Measurements from ENCODE around the gene NEURL3. TPM values are rescaled to one million over a fixed set of nuclear protein-coding genes. Genes with fewer than 3 reads are reported as not detected.

Gene NEURL3
- total and polyA plus RNA-seq, 2 donors (not counting 1 experiment from before 2014, with no cell fraction given) = not detected

DNA sequence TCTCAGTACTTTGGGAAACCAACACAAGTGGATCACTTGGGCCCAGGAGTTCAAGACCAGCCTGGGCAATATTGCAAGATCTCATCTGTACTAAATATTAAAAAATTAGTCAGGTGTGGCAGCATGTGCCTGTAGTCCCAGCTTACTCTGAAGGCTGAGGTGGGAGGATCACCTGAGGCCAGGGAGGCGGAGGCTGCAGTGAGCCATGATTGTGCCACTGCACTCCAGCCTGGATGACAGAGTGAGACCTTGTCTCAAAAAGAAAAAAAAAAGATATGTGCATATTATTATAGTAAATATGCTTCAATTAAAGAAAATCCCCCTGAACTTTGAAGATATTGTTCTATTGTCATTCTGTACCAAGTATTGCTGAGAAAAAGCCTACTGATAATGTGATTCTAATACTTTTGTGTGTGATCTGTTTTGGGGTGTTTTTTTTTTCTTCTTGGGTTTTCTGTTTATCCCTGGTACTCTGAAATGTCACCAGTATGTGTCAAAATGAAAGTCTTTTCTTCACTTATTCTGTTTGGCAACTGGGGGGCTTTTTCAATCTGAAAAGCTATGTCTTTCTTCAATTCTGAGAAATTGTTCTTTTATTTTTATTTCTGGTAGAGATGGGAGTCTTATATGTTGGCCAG, 13.2 kb downstream of the NEURL3 start:
- Histone ChIP-seq H3K79me2 (ENCODE audit: control insufficient read depth, insufficient read depth, low read length) (no peaks in the 10 kb centered on the region), H3K27me3 (ENCODE audit: control insufficient read depth, insufficient read depth, low read length) (peaks cover 19% of the 10 kb centered on the region)
- TF ChIP-seq EZH2 (IDR thresholded peaks at IDR 0.05; ENCODE audit: low read length, missing control alignments) = no peak
- TF ChIP-seq, protein P1, sequence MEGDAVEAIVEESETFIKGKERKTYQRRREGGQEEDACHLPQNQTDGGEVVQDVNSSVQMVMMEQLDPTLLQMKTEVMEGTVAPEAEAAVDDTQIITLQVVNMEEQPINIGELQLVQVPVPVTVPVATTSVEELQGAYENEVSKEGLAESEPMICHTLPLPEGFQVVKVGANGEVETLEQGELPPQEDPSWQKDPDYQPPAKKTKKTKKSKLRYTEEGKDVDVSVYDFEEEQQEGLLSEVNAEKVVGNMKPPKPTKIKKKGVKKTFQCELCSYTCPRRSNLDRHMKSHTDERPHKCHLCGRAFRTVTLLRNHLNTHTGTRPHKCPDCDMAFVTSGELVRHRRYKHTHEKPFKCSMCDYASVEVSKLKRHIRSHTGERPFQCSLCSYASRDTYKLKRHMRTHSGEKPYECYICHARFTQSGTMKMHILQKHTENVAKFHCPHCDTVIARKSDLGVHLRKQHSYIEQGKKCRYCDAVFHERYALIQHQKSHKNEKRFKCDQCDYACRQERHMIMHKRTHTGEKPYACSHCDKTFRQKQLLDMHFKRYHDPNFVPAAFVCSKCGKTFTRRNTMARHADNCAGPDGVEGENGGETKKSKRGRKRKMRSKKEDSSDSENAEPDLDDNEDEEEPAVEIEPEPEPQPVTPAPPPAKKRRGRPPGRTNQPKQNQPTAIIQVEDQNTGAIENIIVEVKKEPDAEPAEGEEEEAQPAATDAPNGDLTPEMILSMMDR (conservative IDR thresholded peaks at IDR 0.05 in 1 of 2, IDR thresholded peaks at IDR 0.05 in 1 of 2; ENCODE audit: low read depth in 1 of 2, low read length in 2 of 2) = no peak

DNA sequence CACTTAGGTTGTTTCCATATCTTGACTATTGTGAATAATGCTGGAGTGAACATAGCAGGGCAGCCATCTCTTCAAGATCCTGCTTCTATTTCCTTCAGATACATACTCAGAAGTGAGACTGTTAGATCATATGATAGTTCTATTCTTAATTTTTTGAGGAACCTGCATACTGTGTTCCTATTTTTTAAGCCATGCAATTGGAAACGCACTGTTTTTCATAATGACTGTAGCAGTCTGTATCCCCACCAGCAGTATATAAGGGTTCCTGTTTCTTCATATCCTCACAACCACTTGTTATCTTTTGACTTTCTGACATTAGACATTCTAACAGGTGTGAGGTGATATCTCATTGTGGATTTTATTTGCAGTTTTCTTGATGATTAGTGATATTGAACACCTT, 15.5 kb downstream of the NEURL3 start:
- no peak for TF ChIP-seq EZH2 (IDR thresholded peaks at IDR 0.05; ENCODE audit: low read length, missing control alignments)
- TF ChIP-seq, protein P1 (conservative IDR thresholded peaks at IDR 0.05 in 1 of 2, IDR thresholded peaks at IDR 0.05 in 1 of 2; ENCODE audit: low read depth in 1 of 2, low read length in 2 of 2) = no peak
- H3K4me1 ChIP-seq (ENCODE audit: control insufficient read depth, extremely low read depth, insufficient read depth, low read length) = no peaks in the 10 kb centered on the region
- H4K20me1 ChIP-seq (ENCODE audit: control insufficient read depth, extremely low read depth, insufficient read depth, low read length) = no peaks in the 10 kb centered on the region
- H3K4me2 ChIP-seq (ENCODE audit: extremely low read depth, insufficient read depth, low read length) = no peak overlapping the region
- no peak overlapping the region for H2AFZ ChIP-seq (ENCODE audit: low read length)
- H3K36me3 ChIP-seq (ENCODE audit: control insufficient read depth, insufficient read depth, low read length) = no peaks in the 10 kb centered on the region
- H3K9me3 ChIP-seq (ENCODE audit: control insufficient read depth, insufficient read depth, low read depth, low read length) = no peaks in the 10 kb centered on the region
- peaks cover 5% of the 10 kb centered on the region for H3K27me3 ChIP-seq (ENCODE audit: control insufficient read depth, insufficient read depth, low read length)
- H3K4me3 ChIP-seq (replicated peaks in 1 of 4; ENCODE audit: control extremely low read depth in 1 of 4, insufficient read depth in 1 of 4, low read depth in 3 of 4, low read length in 4 of 4) = no peak overlapping the region
- DNase-seq (ENCODE audit: low read depth in 2 of 2) = no peak
- H3K79me2 ChIP-seq (ENCODE audit: control insufficient read depth, insufficient read depth, low read length) = no peaks in the 10 kb centered on the region
- H3K27ac ChIP-seq (ENCODE audit: insufficient read depth, low read length) = no peak overlapping the region
- H3K9ac ChIP-seq (ENCODE audit: insufficient read depth, low read length) = no peak overlapping the region

More for the DNA sequence above, 13.2 kb downstream of the NEURL3 start:
- Histone ChIP-seq H3K9ac (ENCODE audit: insufficient read depth, low read length) (no peak overlapping the region), H4K20me1 (ENCODE audit: control insufficient read depth, extremely low read depth, insufficient read depth, low read length) (no peaks in the 10 kb centered on the region), H2AFZ (ENCODE audit: low read length) (no peak overlapping the region), H3K9me3 (ENCODE audit: control insufficient read depth, insufficient read depth, low read depth, low read length) (no peaks in the 10 kb centered on the region), H3K36me3 (ENCODE audit: control insufficient read depth, insufficient read depth, low read length) (no peaks in the 10 kb centered on the region), H3K27ac (ENCODE audit: insufficient read depth, low read length) (no peak overlapping the region), H3K4me2 (ENCODE audit: extremely low read depth, insufficient read depth, low read length) (no peak overlapping the region), H3K4me1 (ENCODE audit: control insufficient read depth, extremely low read depth, insufficient read depth, low read length) (no peaks in the 10 kb centered on the region), H3K4me3 (replicated peaks in 1 of 4; ENCODE audit: control extremely low read depth in 1 of 4, insufficient read depth in 1 of 4, low read depth in 3 of 4, low read length in 4 of 4) (no peak overlapping the region)
- no peak for DNase-seq (ENCODE audit: low read depth in 2 of 2)

DNA sequence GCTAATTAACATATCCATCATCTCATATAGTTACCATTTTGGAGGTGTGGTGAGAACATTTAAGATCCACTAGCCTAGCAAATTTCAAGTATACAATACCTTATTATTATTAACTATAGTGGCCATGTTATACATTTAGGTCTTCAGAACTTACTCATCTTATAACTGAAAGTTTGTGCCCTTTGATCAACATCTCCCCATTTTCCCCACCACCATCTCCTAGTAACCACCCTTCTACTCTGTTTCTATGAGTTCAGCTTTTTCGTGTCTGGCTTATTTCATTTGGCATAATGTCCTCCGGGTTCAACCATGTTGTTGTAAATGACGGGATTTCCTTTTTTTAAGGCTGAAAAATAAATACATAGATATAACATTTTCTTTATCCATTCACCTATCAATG, 15.9 kb downstream of the NEURL3 start:
- H3K9me3 ChIP-seq (ENCODE audit: control insufficient read depth, insufficient read depth, low read depth, low read length) = no peaks in the 10 kb centered on the region
- no peaks in the 10 kb centered on the region for H3K4me1 ChIP-seq (ENCODE audit: control insufficient read depth, extremely low read depth, insufficient read depth, low read length)
- no peak for DNase-seq (ENCODE audit: low read depth in 2 of 2)
- no peak overlapping the region for H2AFZ ChIP-seq (ENCODE audit: low read length)
- H3K79me2 ChIP-seq (ENCODE audit: control insufficient read depth, insufficient read depth, low read length) = no peaks in the 10 kb centered on the region
- H3K4me3 ChIP-seq (replicated peaks in 1 of 4; ENCODE audit: control extremely low read depth in 1 of 4, insufficient read depth in 1 of 4, low read depth in 3 of 4, low read length in 4 of 4) = no peak overlapping the region
- no peak overlapping the region for H3K9ac ChIP-seq (ENCODE audit: insufficient read depth, low read length)
- H3K4me2 ChIP-seq (ENCODE audit: extremely low read depth, insufficient read depth, low read length) = no peak overlapping the region
- no peaks in the 10 kb centered on the region for H4K20me1 ChIP-seq (ENCODE audit: control insufficient read depth, extremely low read depth, insufficient read depth, low read length)
- H3K36me3 ChIP-seq (ENCODE audit: control insufficient read depth, insufficient read depth, low read length) = no peaks in the 10 kb centered on the region
- TF ChIP-seq, protein P1 (conservative IDR thresholded peaks at IDR 0.05 in 1 of 2, IDR thresholded peaks at IDR 0.05 in 1 of 2; ENCODE audit: low read depth in 1 of 2, low read length in 2 of 2) = no peak
- TF ChIP-seq EZH2 (IDR thresholded peaks at IDR 0.05; ENCODE audit: low read length, missing control alignments) = no peak
- H3K27me3 ChIP-seq (ENCODE audit: control insufficient read depth, insufficient read depth, low read length) = peaks cover 5% of the 10 kb centered on the region
- H3K27ac ChIP-seq (ENCODE audit: insufficient read depth, low read length) = no peak overlapping the region
